AG04450 (cell line): ENCODE results near the gene FBXO7. TPM values are rescaled to one million over a fixed set of nuclear protein-coding genes. Genes with fewer than 3 reads are reported as not detected.

Source experiments
- CTCF ChIA-PET: fragments of 300-600, 350-600 bp; formaldehyde crosslinking; extraction: SDS; loops from one replicate; lab custom pipeline; 2022; ENCODE audit warnings: antibody characterized with exemption, inconsistent platforms; lab: Charles Lee
- POLR2A ChIA-PET: fragments of 350-600 bp; formaldehyde crosslinking; extraction: SDS; loops from one replicate; lab custom pipeline; 2021; ENCODE audit warnings: antibody characterized with exemption, inconsistent platforms; lab: Yijun Ruan, JAX
- DNase-seq: peaks from one replicate; pipeline ENCODE4 v3.0.0-alpha.2; 2011; ENCODE audit warnings: low read depth, low spot score
- H3K27ac ChIP-seq: one replicate; pipeline ENCODE4 v1.5.1; 2012; ENCODE audit warnings: low read depth, low read length, control low read depth
- H3K27me3 ChIP-seq: one replicate; pipeline ENCODE4 v1.6.0; 2012; ENCODE audit warnings: low read length; ENCODE audit not compliant: control insufficient read depth, insufficient read depth
- H3K4me3 ChIP-seq: 2 replicates; pipeline ENCODE4 v1.5.1; 2011; ENCODE audit warnings: mild to moderate bottlenecking, low read depth, low read length, control low read depth
- H3K9me3 ChIP-seq: 2 replicates; pipeline ENCODE4 v1.5.1; 2012; ENCODE audit warnings: low read length; ENCODE audit not compliant: control insufficient read depth, insufficient read depth
- polyA plus RNA-seq: library from polyadenylated mRNA; depleted of rRNA; stranded (reverse); fragments of >200 nt; gene quantifications from 2 replicates; pipeline ENCODE4 v1.2.3, GENCODE V29; 2011
- TF ChIP-seq, protein P1 (sequence below): IDR thresholded peaks from 2 replicates; pipeline ENCODE4 v1.5.1; 2011; ENCODE audit warnings: low read depth, low read length, control low read depth, inconsistent platforms

The FBXO7 gene
- polyA plus RNA-seq, 1 experiment = 156 TPM

DNA sequence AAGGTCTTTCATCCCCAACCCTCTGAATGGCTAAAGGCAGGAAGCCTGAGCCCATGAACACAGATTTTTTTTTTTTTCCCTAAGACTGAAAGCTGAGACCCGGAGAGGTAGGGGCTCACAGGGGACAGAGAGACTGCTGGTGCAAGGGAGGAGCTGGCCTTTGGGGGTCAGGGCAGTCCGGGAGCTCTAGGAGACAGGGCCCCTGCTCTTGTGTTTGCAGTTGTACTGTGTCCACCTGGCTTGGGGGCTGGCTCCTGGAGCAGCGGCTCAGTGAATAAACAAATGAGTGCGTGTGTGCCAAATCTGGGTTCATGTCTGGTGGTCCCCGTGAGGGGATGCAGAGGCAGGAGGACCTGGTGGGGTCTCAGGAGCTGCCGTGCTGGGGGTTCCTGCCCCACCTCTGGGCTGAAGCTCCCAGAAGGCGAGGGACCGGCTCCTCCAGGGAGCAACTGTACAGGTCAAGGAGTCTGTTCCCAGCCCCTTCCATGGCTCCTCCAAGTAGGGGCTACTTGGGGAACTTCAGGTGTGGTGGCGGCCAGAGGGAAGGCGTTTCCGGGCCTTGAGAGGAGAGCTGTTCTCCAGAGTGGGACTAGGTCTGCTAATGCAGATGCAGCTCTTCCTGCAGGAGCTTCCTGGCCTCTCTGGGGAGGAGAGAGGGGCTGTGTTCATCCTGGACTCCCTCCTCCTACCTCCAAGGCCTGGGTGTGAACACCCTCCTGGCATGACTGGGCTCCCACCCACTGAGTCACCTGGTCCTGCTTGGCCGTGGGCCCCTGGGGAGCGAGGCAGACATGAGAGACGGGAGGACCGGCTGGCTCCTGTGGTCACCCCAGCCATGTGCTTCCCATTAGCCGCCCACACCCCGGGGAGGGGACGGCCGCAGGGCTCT, 57.6 kb downstream of the FBXO7 start:
- TF ChIP-seq, protein P1, sequence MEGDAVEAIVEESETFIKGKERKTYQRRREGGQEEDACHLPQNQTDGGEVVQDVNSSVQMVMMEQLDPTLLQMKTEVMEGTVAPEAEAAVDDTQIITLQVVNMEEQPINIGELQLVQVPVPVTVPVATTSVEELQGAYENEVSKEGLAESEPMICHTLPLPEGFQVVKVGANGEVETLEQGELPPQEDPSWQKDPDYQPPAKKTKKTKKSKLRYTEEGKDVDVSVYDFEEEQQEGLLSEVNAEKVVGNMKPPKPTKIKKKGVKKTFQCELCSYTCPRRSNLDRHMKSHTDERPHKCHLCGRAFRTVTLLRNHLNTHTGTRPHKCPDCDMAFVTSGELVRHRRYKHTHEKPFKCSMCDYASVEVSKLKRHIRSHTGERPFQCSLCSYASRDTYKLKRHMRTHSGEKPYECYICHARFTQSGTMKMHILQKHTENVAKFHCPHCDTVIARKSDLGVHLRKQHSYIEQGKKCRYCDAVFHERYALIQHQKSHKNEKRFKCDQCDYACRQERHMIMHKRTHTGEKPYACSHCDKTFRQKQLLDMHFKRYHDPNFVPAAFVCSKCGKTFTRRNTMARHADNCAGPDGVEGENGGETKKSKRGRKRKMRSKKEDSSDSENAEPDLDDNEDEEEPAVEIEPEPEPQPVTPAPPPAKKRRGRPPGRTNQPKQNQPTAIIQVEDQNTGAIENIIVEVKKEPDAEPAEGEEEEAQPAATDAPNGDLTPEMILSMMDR = no peak
- CTCF ChIA-PET = interaction anchor here (0.6 to 11.1 kb wide), 15 partner anchors 11 to 723 kb away, joined by 3 to 330 read pairs (median 4); partner anchors contain the start of genes FBXO7 and TIMP3
- POLR2A ChIA-PET = interaction anchor here (0.6 to 2.7 kb wide), 7 partner anchors 27 to 272 kb away, joined by 3 to 37 read pairs (median 3); partner anchors contain the start of gene TIMP3
- H3K27ac ChIP-seq = peak overlapping the region; percentile 61
- no peaks in the 10 kb centered on the region for H3K27me3 ChIP-seq
- H3K9me3 ChIP-seq = no peaks in the 10 kb centered on the region; the same call in 1 of the 2 replicates
- DNase-seq = peak; percentile 82
- H3K4me3 ChIP-seq = no peak overlapping the region

DNA sequence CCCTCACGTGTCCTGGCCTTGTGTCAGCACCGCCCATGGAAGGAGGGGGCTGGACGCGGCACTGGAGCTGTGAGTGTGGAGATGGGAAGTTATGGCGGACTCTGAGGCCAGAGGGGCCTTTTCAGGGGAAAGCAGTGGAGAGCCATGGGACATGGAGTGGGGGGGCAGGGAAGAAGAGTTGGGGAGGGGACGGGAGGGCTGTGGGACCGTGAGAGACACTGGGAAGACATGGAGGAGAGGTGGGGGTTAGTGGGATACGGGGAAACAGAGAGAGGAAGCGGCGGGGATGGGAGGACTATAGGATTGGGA, 58.2 kb downstream of the FBXO7 start:
- TF ChIP-seq, protein P1 = no peak
- Histone ChIP-seq H3K27me3 (peaks cover under 1% of the 10 kb centered on the region), H3K9me3 (no peaks in the 10 kb centered on the region; the same call in 1 of the 2 replicates), H3K4me3 (no peak overlapping the region), H3K27ac (peak overlapping the region; percentile 61)
- ChIA-PET CTCF (interaction anchor here (1.1 to 11.1 kb wide), 3 partner anchors 265 to 468 kb away, joined by 3 to 330 read pairs (median 29); partner anchors contain the start of gene TIMP3), POLR2A (interaction anchor here (0.7 to 2.7 kb wide), 6 partner anchors 71 to 271 kb away, joined by 3 to 37 read pairs (median 4); partner anchors contain the start of gene TIMP3)
- no peak for DNase-seq

DNA sequence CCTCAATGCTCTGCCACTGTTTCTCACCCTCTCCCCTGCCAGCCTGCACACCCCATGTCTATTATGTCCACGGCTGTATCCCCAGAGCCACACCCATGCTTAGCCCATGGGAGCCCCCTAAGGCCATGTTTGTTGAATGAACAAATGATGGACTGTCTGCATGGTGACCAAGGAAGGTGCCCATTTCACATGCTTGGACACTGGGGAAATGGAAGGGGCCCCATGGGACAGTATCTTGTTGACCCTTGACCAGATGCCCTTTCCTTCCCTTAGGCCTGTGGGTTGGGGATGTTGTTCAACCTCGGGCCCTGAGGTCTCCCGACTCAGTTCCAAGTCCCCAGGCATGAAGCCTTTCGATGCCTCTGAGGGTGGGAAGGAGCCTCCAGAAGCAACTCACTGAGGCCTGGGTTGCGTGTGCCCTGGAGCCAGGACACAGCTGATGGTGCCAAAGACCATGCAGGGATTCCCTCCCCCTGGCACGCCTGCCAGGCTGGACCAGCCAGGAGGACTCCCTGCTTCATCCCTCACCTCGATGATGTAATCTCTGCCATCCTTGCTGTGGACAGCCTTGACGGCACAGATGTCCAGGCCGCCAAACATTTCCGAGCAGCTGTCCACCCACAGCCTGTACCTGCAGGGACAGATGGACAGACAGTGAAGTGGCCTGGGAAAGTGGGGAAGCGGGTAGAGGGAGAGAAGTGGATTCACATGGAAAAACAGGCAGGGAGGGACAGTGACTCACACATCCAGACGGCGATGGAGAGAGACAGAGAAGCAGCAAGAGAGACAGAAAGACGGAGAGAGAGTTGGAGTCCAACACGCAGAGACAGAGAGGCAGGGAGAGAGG, 58.9 kb downstream of the FBXO7 start:
- ChIA-PET POLR2A (interaction anchor here (0.7 to 2.7 kb wide), 7 partner anchors 71 to 271 kb away, joined by 3 to 37 read pairs (median 6); partner anchors contain the start of gene TIMP3), CTCF (interaction anchor here (11.1 kb wide), 1 partner anchor 264 kb away, joined by 330 read pairs; the partner anchor contains the start of gene TIMP3)
- TF ChIP-seq, protein P1 = no peak
- no peak for DNase-seq
- no peak overlapping the region for H3K4me3 ChIP-seq
- H3K27ac ChIP-seq = peak overlapping the region; percentile 61
- no peaks in the 10 kb centered on the region; the same call in 1 of the 2 replicates for H3K9me3 ChIP-seq
- H3K27me3 ChIP-seq = peaks cover 4% of the 10 kb centered on the region

DNA sequence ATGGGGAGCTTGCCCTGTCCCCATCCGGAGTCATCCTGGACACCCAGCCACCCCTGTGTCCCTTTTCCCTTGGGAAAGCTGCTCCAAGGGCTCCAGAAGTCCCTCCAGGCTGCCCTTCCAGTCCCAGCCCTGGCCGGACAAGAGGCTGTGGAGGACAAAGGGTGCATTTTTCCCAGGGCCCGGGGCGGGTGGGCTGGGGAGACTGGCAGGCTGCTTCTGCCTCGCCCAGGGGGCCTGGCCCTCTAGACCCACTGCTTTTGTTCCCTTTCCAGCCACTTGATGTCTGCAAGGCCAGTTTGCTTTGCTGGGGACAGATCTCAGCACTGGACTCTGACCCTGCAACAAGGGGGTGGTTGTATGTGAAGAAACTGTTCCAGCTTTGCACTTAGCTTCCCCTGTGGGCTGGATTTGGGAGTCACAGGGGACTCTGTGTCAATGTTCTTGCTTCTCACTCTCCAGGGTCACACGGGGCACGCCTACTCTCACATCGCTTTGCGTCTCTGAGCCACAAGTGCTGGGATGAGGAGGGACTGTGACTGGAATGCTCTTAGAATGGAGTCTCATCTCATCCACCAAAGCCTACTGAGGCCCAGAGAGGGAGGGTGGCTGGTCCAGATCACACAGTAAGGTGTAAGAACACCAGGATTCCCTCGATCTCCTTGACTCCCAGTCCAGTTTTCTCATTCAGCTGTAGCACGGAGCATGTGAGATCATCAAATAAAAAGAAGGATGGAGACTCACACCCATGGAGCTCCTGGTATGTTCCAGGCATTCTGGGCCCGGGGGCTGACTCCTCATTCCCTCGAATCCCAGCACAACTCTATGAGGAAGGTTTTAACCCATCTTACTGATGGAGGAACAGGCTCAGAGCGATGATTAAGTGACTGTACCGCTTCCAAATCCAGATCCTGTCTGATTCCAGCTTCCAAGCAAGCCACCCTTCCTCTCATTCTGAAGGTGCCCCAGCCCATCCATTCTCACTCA, 59.9 kb downstream of the FBXO7 start:
- no peaks in the 10 kb centered on the region; the same call in 1 of the 2 replicates for H3K9me3 ChIP-seq
- no peak overlapping the region for H3K4me3 ChIP-seq
- POLR2A ChIA-PET = interaction anchor here (0.7 to 2.2 kb wide), 2 partner anchors 267 to 304 kb away, joined by 4 to 6 read pairs; partner anchors contain the start of gene TIMP3
- peaks cover 4% of the 10 kb centered on the region for H3K27me3 ChIP-seq
- TF ChIP-seq, protein P1 = no peak
- CTCF ChIA-PET = interaction anchor here (0.7 to 11.1 kb wide), 3 partner anchors 48 to 263 kb away, joined by 3 to 330 read pairs (median 3); partner anchors contain the start of gene TIMP3
- DNase-seq = no peak
- H3K27ac ChIP-seq = no peak overlapping the region
